Rectal smooth muscle tissue (tissue), 1 donor: ENCODE measurements around the gene PARVB.
"Not testable (repeated sequence)": the region's sequence is repeated elsewhere in the genome, so short reads cannot be mapped to it uniquely, and the experiment has no call there.

Experiments
- H3K27ac ChIP-seq: one replicate; pipeline ENCODE4 v1.7.0; 2013; ENCODE audit warnings: low read depth, low read length, inconsistent platforms
- H3K27me3 ChIP-seq: one replicate; pipeline ENCODE4 v1.7.0; 2013; ENCODE audit warnings: low read length; ENCODE audit not compliant: control insufficient read depth, insufficient read depth
- H3K36me3 ChIP-seq: one replicate; pipeline ENCODE4 v1.7.0; 2013; ENCODE audit warnings: low read length; ENCODE audit not compliant: control insufficient read depth, insufficient read depth
- H3K4me1 ChIP-seq: one replicate; pipeline ENCODE4 v1.7.0; 2013; ENCODE audit warnings: low read length; ENCODE audit not compliant: control insufficient read depth, insufficient read depth
- H3K4me3 ChIP-seq: one replicate; pipeline ENCODE4 v1.7.0; 2013; ENCODE audit warnings: low read length
- H3K9ac ChIP-seq: one replicate; pipeline ENCODE4 v1.7.0; 2013; ENCODE audit warnings: low read length

The PARVB gene

GRCh38 chr22:44002324-44002723 is 21.8 kb upstream of the PARVB start:
- Histone ChIP-seq H3K9ac (no peak overlapping the region), H3K4me3 (no peak overlapping the region), H3K27ac (no peak overlapping the region), H3K27me3 (no peaks in the 10 kb centered on the region), H3K36me3 (peaks cover 7% of the 10 kb centered on the region), H3K4me1 (no peaks in the 10 kb centered on the region)

DNA sequence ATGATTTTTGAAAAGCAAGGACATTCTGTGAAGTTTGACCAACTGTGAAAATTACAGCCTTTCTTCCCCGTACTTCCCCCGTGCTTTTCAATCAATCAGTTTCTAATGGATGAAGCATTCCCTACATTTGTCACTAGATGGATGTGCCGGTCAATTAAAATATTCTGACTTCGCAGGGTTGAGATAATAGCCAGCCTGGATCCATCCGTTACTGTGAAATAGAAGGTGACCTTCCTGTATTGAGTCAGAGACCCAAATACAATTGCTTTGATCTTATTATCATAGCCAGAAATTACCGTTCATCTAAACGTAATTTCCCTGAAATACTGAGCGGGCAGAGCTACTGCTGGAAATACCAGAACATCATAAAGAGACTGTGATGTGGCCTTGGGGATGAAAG is 21.1 kb upstream of the PARVB start:
- H3K9ac ChIP-seq, result no peak overlapping the region
- H3K36me3 ChIP-seq, result peaks cover 7% of the 10 kb centered on the region
- H3K4me3 ChIP-seq, result no peak overlapping the region
- no peaks in the 10 kb centered on the region for H3K4me1 ChIP-seq
- H3K27me3 ChIP-seq, result no peaks in the 10 kb centered on the region
- no peak overlapping the region for H3K27ac ChIP-seq

GRCh38 chr22:44003405-44004103 is 20.5 kb upstream of the PARVB start:
- H3K9ac ChIP-seq, result no peak overlapping the region
- H3K4me1 ChIP-seq, result no peaks in the 10 kb centered on the region

GRCh38 chr22:44004104-44004460 is 20.0 kb upstream of the PARVB start:
- Histone ChIP-seq H3K27ac (no peak overlapping the region), H3K4me1 (no peaks in the 10 kb centered on the region), H3K4me3 (no peak overlapping the region), H3K27me3 (no peaks in the 10 kb centered on the region), H3K36me3 (peaks cover 2% of the 10 kb centered on the region), H3K9ac (no peak overlapping the region)

More at GRCh38 chr22:44003405-44004103, 20.5 kb upstream of the PARVB start:
- Histone ChIP-seq H3K36me3 (peaks cover 7% of the 10 kb centered on the region), H3K27me3 (no peaks in the 10 kb centered on the region), H3K27ac (no peak overlapping the region), H3K4me3 (no peak overlapping the region)

DNA sequence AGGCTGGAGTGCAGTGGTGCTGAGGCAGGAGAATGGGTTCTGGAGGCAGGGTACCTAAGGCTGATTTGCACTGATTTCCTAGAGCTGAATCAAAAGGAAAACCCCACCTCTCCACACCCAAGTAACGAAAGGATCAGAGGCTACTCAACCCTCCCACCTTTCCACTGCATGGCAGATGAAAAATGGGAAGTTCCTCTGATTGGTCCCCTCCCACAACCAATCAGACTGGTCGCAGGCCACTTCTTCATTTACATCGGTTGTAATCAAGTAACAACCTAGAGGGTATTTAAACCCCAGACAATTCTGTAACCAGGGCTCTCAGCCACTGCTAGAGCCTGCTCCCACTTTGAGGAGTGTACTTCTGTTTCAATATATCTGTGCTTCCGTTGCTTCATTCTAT is 18.6 kb upstream of the PARVB start:
- no peak overlapping the region for H3K27ac ChIP-seq
- H3K36me3 ChIP-seq, result no peaks in the 10 kb centered on the region
- H3K27me3 ChIP-seq, result no peaks in the 10 kb centered on the region
- no peak overlapping the region for H3K9ac ChIP-seq
- no peaks in the 10 kb centered on the region for H3K4me1 ChIP-seq
- H3K4me3 ChIP-seq, result no peak overlapping the region

DNA sequence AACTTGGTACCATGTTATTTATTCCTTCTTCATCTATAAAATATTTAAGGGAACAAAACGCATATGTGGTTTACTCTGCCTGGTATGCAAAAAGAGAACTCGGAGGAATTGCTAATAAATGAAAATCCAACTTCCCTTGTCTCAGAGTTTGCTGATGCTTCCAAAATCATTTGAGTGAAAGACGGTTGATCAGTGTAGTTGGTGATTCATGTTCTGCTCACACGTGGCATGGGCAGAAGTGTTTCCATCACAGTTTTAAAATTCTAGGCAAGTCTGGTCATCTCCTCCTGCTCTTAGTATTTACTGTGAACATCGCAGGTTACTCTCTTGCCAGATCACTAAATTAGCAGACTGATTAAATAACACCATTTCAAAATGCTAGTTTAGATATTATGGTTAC is 11.9 kb upstream of the PARVB start:
- Histone ChIP-seq H3K9ac (no peak overlapping the region), H3K4me3 (no peak overlapping the region), H3K4me1 (no peaks in the 10 kb centered on the region), H3K36me3 (no peaks in the 10 kb centered on the region), H3K27ac (no peak overlapping the region), H3K27me3 (no peaks in the 10 kb centered on the region)

GRCh38 chr22:44012591-44012990 is 11.5 kb upstream of the PARVB start:
- Histone ChIP-seq H3K9ac (no peak overlapping the region), H3K27me3 (no peaks in the 10 kb centered on the region), H3K36me3 (no peaks in the 10 kb centered on the region), H3K27ac (no peak overlapping the region), H3K4me3 (no peak overlapping the region), H3K4me1 (no peaks in the 10 kb centered on the region)

DNA sequence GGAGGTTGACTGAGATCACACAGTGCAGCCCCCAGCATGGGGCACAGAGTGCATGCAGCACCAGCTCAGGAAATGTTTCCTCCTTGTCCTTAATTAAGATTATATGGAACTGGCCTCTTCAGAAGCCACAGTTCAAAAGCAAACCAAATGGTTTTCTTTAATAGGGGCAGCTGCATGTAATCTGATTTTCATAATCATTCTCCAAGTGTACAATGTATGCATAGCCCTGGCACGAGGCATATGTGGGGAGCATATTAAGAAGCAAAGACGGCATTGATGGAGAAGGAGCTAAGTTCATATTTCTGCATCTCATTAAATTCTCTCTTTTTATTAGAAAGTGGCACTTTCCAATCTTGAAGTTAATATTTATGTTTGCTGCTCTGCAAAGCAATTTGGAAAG is 9.9 kb upstream of the PARVB start:
- Histone ChIP-seq H3K4me3 (no peak overlapping the region), H3K27ac (no peak overlapping the region), H3K36me3 (no peaks in the 10 kb centered on the region), H3K27me3 (no peaks in the 10 kb centered on the region), H3K4me1 (no peaks in the 10 kb centered on the region), H3K9ac (no peak overlapping the region)

GRCh38 chr22:44016586-44016985 is 7.5 kb upstream of the PARVB start:
- not testable (repeated sequence) for H3K27me3 ChIP-seq, H3K4me3 ChIP-seq, H3K27ac ChIP-seq, H3K36me3 ChIP-seq, H3K4me1 ChIP-seq, H3K9ac ChIP-seq

DNA sequence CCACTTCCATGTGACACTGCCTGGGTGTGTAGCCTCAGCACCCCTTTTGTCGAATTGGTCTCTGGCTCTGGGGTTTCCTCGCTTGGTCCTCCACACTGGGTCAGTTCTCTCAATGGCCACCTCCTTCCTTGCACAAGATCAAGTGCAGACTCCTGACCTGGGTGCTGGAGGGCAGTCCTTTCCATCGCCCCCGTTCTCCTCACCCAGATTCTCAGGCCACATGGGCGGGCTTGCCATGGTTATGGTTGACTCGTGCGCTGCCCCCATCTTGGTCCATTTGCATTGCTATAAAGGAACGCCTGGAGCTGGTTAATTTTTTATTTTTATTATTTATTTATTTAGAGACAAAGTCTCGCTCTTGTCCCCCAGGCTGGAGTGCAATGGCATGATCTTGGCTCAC is 5.5 kb upstream of the PARVB start:
- Histone ChIP-seq H3K4me1 (peaks cover under 1% of the 10 kb centered on the region), H3K27ac (no peak overlapping the region), H3K9ac (no peak overlapping the region), H3K27me3 (no peaks in the 10 kb centered on the region), H3K36me3 (no peaks in the 10 kb centered on the region), H3K4me3 (no peak overlapping the region)

DNA sequence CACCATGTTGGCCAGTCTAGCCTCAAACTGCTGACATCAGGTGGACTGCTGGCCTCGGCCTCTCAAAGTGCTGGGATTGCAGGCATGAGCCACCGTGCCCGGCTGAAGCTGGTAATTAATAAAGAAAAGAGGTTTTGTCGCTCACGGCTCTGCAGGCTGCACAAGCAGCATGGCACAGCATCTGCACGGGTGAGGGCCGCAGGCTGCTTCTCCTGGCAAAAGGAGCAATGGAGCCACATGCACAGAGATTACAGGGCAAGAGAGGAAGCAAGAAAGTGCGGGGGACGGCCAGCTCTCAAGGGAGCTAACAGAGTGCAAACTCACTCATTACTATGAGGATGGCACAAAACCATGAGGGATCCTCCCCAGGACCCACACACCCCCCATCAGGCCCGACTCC is 4.7 kb upstream of the PARVB start:
- no peaks in the 10 kb centered on the region for H3K27me3 ChIP-seq
- H3K4me3 ChIP-seq, result no peak overlapping the region
- no peak overlapping the region for H3K27ac ChIP-seq
- no peak overlapping the region for H3K9ac ChIP-seq
- peaks cover 4% of the 10 kb centered on the region for H3K4me1 ChIP-seq
- H3K36me3 ChIP-seq, result no peaks in the 10 kb centered on the region

- Histone ChIP-seq H3K27ac (no peak overlapping the region), H3K36me3 (no peaks in the 10 kb centered on the region), H3K4me1 (peaks cover 4% of the 10 kb centered on the region), H3K9ac (no peak overlapping the region), H3K4me3 (no peak overlapping the region), H3K27me3 (no peaks in the 10 kb centered on the region)
Observed at GRCh38 chr22:44019846-44020245, 4.3 kb upstream of the PARVB start.

- Histone ChIP-seq H3K36me3 (no peaks in the 10 kb centered on the region), H3K9ac (no peak overlapping the region), H3K27me3 (no peaks in the 10 kb centered on the region), H3K4me1 (peaks cover 4% of the 10 kb centered on the region), H3K27ac (no peak overlapping the region), H3K4me3 (no peak overlapping the region)
Observed at GRCh38 chr22:44020981-44021380, 3.1 kb upstream of the PARVB start.
